NK-92 treated with Interleukin-12 subunit alpha and Interleukin-12 subunit beta, amount 100 ng/mL, for 24 hours (cell line): ENCODE measurements around the gene UXT.

ENCODE experiments used
- DNase-seq: peaks from one replicate; lab custom pipeline; 2025; lab: John Stamatoyannopoulos, UW

Gene UXT

DNA sequence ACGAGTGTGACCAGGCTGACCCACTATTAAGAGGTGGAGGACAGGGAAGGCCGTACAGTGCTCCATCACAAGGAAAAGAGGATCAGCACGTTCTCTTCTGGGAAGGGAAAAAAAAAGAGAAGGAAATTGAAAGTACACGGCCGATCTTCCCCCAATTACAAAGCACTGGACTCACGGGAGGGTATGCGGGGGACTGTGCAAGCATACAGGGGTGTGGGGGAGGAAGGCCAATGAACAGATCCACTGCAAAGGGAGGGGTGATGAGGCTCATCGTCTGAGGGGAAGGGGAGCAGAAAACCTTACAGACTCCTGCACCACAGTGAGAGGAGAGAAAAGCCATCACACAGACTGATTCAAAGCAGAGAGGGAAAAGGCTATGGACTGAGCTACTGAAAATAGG, 9.7 kb downstream of the UXT start:
- no peak for DNase-seq

DNA sequence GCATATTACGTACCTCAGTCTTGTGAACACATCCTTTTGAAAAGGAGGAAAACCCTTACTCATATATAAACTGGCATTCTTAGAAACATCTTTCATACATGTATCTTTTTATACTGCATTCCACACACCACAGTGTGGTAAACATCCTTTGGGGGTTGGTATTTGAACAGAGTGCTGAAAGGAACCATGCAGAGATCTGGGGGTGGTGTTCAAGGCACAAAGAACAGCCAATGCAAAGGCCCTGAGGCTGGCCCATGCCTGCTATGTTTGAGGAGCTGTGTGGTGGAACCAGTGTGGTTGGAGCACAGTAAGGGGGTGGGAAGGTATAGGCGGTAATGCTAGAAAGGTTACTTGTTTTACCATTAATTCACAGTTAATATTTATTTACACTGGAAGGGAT, 10.6 kb downstream of the UXT start:
- DNase-seq, result no peak

DNA sequence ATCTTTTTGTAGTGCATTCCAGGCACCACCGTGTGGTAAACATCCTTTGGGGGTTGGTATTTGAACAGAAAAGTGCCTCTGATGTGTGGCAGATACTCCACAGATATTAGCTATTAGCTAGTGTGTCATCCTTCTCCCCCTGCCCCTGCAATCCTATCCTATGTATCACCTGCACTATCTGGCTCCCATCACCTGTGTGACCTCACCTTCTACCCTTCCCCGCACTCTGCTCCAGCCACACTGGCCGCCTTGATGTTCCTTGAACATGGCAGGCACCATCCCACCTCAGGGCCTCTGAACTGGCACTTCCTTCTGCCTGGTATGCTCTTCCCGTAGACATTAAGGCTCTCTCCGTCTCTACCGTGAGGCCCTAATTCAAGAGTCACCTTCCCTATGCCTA, 12.3 kb downstream of the UXT start:
- DNase-seq, result no peak

DNA sequence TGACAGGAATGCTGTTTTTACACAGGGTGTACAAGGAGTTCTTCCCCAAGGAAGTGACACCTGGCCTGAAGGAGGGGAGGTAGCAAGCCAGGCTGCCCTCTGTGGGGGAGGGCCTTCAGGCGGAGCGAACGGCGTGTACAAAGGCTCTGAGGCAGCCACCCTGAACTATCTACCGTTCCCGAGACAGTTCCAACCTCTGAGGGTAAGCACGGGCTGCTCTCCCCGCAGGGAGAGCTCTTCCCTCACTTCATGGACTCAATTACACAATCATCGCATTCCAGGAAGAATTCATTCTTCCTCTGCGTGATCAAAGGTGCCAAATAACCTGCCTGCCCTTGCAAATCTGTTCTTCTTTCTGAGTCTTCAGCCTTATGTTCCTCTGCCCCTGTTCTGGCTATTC, 13.4 kb downstream of the UXT start:
- no peak for DNase-seq

DNA sequence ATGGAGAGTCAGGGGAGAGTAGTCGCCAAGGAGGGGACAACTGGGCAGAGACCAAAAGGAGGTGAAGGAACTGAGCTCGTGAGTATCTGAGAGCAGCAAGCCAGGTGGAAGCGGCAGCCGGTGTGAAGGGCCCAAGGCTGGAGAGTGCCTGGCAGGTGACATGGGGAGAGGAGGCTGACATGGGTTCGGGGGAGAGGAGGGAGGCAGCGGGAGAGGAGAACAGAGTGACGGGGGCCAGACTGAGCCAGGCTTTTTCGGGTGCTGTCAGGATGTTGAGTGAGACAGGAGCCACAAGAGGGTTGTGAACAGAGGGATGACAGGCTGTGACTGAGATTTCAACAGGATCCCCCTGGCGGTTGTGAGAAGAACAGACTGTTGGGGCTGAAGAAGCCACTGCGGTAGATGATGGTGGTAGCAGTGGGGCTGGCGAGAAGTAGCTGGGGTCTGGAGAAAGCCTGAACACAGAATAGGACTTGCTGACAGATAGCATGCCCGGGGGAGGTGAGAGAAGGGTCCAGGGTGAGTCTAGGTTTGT, 14.4 kb downstream of the UXT start:
- DNase-seq, result no peak

DNA sequence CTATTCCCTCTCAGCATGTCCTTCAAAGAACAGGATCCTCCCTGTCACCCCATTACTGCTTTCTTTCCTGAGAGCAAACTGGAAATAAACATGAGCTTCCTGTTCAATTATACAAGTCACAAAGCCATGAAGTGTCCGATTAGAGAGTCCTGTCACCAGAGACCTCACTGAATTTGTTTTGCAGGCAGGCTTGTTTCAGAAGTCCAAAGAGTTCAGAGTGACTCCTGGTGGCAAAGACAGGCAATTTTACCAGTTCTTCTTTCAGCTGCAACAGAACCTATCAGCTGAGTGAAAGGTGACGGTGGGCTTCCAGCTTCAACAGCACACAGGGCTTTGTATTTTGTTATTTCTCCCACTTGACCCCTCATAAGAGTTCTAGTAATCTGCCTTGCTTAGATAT, 15.1 kb downstream of the UXT start:
- no peak for DNase-seq

DNA sequence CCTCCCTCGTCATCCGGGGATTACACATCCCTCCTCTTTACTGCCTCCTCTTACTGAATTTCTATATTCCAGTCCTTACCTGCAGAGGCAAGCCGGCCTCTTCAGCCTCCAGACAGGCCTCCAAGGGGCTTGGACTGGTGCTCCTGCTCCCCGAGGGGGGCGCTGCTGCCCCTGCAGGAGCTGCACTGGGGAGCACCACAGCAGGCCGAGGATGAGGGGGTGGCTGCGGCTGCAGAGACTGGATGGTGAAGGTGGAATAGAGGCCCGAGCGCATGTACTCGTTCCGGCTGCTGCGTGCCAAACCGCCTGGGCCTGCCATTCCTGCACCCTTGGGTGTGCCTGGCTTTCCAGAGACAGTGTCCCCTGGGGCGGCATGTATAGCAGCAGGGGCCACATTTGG, 20.2 kb downstream of the UXT start:
- no peak for DNase-seq

DNA sequence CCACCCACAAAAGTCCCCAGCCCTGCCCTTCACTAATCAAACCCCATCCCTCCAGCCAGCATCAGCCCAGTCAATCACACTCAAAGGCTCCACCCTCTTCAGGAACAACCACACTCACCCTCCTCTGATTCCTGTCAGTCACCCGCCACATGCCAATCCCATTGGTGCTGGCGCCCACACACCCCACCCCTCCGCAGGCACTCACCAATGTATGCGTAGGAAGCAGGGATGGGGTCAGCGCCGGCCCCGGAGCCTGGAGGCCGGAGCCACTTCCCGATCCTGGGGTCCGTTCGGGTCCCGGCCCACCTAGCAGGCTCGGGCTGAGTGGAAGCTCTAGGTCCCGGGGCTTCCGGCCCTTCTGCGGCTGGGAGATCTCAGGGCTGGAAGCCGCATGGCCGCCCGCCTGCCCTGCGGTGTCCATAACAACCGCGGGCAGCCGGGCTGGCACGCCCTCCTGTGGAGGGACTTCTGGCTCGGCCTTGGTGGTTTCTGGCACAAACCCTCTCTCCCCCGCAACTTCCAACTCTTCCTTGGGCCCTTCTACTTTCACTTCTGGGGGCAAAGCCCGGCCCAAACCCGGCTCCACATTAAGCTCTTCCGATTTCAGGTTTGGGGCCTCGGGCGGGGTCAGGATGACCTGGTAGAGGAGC, 21.3 kb downstream of the UXT start:
- no peak for DNase-seq

DNA sequence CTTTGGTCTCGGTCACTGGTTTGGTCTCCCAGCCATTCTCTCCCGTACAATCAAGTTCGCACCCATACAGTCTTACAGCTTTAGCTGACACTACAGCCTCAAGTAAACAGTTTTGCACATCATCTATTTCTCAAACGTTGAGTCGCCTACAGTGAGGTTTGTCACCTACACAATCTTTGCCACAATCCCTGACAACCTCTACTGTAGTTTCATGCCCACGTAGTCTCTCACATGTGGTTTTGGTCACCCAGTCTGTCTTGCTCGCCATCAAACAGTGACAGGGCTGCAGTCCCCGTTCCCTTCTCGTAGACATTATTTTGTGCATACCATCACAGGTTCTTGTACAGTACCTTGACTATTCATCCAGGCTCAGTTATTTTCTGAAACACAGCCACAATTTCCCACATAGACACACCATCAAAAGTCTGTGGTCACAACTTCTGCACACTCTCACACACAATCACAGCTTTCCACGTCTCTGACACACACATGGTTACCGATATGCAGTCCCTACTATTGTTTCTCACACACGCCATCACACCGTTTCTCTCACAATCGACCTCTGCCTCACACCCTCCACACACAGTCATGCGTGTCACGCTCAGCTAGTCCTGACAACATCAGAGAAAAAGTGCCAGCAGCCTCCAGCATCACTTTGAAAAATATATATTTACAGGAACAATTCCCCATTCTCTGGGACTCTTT, 24.0 kb downstream of the UXT start:
- DNase-seq, result no peak

DNA sequence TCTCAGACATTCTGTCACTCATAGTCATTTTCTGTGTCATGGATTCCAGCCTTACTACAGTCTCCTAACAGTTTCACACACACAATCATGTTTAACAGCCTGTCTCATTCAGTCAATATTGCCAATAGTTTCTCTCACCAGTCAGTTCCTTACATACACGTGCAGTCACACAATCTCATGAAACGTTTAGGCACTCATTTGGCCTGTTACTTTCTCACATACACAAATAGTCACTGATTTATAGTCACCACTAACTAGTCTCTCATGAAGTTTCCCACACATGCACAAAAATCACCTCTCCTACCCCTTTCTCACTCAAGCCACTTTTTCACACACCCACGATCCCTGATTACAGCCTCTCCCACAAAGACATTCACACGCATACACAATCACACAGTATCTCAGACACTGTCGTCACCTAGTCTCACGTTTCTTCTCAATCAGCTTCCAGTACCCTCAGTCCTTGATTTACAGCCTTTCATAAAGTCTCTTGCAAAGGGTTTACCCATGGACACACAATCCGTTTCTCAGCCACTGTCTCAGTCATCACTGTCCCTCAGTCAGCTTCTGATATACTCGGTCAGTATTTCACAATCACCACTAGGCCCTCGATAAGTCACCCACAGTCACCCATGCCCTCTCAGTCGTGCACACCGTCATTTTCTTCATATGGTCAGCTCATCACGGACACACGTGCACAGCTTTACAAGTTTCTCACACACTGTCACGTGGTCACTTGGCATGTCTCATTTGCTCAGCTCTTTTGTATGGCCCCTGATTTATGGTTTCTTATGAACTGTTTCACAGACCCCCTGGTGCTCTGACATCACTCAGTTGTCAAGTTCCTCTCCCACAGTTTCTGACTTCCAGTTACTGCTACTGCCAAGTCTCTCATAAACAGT, 25.0 kb downstream of the UXT start:
- DNase-seq, result no peak

DNA sequence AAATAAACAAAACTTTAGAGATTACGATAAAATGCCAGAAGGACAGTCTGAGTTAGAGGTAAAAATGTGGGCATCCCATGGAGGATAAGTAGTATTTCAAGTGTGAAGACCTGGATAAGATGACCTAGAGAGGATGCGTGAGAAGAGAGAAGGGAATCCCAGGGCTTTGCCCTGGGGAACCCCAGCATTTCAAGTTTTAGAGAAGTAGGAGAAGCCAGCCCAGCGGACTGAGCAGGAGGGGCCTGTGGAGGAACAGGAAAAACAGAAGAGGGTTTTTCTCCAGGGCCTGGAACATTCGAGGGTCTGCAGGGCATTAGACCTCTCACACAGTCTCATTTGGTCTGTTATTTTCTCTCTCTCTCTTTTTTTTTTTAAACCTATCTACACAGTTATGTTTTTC, 26.3 kb downstream of the UXT start:
- no peak for DNase-seq

DNA sequence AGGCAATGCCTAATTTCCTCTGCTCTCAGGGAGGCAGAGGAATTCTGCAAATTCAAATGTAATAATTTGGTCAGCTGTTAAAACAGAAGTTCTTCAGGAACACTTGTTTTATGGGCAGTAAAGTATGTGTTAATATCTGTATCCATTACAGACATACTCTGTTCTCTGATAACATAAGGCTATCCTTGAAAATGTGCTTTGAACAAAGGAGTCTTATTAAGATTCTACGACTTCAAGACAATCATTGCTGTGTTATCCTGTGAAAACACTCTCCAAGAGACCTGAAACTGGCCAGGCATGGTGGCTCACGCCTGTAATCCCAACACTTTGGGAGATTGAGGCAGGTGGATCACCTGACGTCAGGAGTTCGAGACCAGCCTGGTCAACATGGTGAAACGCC, 27.3 kb downstream of the UXT start:
- DNase-seq, result no peak

DNA sequence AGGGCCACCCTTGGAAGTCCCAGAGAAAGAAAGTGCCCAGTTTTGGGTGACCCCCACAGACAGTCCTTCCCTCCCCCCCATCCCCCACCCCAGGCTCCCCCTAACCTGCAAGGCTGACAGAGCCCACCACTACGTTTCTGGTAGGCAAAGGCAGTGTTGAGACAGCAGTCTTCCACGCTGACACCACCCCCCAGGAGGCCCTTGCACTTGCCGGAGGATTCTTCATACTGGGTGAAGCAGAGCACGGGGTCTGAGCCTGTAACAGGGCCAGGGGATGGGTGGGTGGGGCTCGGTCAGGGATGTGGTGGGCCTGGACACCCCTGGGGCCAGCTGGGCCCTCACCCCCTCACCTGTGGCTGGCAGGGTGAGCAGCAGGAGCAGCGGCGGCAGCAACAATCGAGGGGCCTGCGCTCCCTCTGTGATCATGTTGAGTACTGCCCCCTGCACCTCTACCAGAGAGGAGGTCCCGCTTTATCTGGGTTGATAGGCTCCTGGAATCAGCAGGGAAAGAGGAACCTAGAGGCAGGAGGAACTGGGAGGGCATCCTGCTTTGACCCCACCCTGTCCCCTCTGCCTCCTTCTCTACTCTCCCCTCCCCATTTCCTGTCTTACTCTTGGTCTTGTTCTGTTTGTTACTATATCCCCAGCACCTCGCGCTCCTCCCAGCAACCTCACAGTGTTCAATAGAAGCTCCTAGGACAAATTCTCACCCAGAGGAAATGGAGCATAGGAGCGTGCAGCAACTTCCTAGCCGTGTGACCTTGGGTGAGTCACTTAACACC, 29.4 kb downstream of the UXT start, which contains the start of gene CFP:
Gene CFP, minus strand, starts transcription at position 512 of the 782 bp plus-strand sequence. Its CDS starts 86 bp downstream, at position 426.
- DNase-seq, result no peak

DNA sequence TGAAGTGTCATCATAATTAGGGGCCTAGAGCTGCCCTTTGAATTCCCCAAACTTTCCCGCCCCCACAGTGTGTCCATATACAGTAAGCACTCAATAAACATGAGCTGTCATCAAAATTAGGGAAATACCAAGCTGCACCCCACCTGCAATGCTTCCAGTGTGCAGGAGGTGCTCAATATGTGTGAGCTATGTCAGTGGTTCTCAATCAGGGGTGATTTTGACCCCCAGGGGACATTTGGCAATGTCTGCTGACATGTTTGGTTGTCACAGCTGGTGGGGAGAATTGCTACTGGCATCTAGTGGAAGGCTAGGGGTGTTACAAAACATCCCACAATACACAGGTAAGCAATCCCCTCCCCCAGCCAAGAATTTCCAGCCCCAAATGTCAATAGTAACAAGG, 30.0 kb downstream of the UXT start:
- no peak for DNase-seq

DNA sequence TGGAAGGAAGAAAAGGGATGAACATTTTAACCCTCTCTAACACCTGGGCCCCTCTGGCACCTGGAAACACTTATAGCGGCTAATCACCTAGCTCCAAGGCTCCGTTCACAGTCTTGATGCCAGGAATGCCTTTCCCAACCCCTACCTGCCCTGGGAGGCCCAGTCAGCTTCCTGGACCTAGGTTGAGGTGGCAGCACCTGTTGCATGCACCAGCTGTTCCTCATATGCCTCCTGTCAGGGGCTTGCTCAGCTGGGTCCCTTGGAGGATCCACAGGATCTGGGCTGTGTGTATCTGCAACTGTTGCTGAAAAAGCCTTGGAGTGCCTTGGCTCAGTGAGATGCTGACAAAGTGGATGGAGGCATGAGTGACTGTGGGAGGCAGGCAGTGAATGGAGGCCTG, 33.6 kb downstream of the UXT start:
- no peak for DNase-seq

DNA sequence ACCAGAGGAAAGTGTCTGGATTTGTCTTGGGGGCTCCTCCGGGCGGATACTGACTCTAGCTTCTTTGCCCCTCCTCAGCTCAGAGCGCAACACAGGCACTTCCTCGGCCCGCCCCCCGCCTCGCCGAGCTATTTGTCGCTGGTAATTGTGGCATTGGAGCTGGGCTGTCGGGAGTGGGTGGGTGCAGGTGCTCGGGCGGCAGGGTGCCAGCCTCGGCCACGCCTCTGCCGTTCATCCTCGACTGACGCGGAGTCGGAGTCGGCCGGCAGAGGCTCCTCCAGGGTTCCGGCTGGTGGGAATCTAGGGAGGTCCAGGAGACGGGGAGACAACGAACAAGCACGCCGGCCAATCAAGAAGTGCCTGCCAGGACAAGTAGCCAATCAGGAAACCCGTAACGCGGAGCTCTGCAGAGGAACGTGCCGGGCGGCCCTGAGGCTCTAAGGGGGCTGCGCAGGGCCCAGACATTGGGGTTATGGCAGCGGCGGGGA, 35.4 kb downstream of the UXT start:
- DNase-seq, result no peak

DNA sequence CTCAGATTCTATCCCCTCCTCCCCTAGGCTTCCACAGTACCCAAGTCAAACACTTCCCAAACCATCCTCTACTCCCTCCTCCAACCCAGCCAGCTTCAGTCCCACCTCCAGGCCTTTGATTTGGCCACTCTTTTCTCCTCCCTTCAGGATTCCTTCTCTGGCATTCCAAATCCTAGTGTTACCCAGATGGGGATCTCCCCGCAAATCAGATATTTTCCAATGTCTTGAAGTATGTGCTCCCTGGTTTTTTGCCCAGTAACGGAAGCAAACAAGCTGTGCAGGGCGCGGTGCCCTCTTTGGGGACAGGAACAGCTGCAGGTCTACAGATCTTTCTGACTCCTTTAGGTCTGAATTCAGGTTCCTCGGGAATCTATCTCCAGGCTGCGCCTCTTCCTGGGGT, 37.1 kb downstream of the UXT start:
- DNase-seq, result no peak

DNA sequence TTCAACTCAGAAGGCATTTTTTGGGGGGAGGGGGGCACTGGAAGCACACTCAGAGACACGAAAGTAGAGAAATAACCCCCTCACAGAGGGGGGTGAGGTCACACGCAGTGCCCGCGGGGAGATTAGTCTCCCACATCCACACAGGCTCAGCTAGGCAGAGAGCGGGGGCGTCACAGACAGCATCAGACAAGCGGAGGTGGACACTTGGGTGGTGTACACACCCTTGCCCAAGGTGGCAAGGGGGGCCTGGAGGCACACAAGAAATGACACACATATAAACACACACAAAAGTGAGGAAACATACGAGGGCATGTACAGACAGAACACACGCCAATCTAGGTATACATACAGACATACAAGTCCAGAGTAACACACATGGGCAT, 38.7 kb downstream of the UXT start:
- DNase-seq, result no peak

DNA sequence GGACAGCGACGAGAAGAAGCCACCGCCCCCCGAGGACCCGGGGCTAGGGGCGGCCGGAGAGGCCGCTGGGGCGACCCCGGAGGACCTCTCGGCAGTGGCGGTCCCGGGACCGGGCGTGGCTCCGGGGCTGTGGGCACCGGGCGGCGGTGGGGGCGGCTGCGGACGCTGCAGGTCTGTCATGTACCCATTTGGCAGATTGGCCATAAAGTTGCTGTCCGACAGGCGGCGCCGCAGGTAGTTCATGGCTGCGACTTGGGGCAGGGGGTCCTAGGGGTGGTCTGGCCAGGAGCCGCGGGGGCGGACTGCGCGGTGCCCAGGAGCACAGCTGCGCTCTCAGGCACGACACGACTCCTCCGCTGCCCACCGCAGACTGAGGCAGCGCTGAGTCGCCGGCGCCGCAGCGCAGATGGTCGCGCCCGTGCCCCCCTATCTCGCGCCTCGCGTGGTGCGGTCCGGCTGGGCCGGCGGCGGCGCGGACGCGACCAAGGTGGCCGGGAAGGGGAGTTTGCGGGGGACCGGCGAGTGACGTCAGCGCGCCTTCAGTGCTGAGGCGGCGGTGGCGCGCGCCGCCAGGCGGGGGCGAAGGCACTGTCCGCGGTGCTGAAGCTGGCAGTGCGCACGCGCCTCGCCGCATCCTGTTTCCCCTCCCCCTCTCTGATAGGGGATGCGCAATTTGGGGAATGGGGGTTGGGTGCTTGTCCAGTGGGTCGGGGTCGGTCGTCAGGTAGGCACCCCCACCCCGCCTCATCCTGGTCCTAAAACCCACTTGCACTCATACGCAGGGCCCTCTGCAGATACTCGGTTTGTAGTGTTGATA, 39.3 kb downstream of the UXT start, which contains the start of gene SYN1:
Gene SYN1, minus strand, starts transcription at position 372 of the 817 bp plus-strand sequence. Its CDS starts 129 bp downstream, at position 243.
- DNase-seq, result no peak

DNA sequence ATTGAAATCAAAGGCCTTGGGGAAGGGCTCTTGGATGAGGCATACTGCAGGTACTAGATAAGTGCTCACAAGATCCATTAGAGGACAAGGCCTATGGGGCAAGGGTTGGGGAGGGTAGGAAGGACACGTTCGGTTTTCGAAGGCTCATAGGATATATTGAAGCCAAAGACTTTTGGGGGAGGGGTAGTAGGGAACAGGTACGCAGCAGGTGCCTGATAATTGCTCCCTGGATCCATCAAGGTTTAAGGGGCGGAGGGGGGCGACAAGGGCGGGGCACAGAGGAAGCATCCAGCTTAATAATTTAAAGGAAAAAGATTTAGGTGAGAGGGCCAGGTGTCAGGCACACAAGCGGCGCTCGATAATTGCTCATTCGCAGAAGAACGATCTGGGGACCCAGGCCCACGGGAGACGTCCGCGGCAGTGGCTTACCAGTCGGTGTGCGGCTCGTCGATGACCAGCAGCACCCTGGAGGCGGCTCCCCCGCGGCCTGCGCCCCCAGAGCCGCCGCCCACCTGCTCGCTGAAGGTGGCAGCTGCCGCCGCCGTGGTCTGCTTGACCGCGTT, 40.0 kb downstream of the UXT start:
- DNase-seq, result no peak
